GM18511 (cell line): ENCODE results near the gene KRT36.

Source experiments
- ATAC-seq: cut with Tn5 transposase; IDR thresholded peaks from one replicate; pipeline ENCODE4 v1.9.1; 2021; ENCODE audit warnings: mild to moderate bottlenecking, moderate library complexity; ENCODE audit not compliant: unreplicated experiment

Gene KRT36

DNA sequence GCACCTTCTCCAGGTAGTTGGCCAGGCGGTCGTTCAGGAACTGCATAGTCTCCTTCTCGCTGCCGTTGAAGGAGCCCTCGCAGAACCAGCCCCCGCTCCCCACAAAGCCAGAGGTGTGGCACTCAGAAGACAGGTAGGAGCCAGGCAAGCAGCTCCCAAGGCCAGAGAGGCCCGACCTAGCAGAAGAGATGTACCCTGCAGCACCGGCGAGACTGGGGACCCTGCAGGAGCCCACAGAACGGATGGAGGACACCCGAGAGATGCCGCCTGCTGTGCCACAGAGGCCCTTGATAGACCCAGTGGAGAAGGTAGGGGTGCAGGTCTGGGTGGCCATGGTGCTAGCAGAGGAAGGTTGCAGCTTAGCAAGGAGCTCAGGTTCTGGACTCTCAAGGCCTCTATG, at the start of gene KRT36:
Gene KRT36, minus strand, starts transcription at position 380 of the 400 bp plus-strand sequence. Its CDS starts 46 bp downstream, at position 334.
- no peak for ATAC-seq

DNA sequence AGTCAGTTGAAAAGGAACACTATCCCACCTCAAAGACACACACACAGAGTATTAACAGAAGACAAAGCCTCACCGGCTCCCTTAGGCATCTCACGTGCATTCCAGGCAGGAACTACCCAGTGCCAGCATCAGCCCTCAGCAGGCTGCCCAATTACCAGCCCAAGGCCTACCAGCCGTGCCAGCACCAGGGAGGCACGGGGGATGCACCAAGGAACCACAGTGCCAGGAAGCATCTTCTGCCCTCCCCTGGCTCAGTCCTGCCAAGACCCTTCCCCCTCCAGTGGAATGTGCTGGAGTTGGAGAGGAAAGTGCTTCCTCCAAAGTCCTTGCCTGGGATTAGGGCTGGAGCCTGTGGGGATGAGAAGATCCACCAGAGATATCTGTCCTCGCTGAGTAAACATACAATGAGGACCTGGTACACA, 49.4 kb upstream of the KRT36 start:
- ATAC-seq: no peak

DNA sequence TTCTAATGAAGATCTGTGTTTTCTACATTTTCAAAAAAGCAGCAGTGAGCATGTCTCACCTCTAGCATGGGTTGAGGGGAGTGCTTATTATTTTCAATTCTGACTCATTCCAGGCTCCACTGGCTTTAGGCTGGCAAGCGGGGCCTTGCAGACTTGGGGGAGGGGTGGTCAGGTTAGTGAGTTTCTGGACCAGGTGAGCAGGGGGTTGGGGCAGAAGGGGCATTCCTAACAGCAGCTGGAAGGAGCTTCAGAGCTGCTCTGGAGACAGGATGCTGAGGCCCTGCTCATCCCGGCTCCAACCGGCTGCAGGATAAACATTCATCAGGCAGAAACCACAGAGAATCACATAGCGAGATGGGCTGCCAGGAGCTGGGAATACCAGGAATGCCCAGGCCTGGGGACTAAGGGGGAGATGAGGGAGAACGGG, 48.9 kb upstream of the KRT36 start:
- no peak for ATAC-seq

DNA sequence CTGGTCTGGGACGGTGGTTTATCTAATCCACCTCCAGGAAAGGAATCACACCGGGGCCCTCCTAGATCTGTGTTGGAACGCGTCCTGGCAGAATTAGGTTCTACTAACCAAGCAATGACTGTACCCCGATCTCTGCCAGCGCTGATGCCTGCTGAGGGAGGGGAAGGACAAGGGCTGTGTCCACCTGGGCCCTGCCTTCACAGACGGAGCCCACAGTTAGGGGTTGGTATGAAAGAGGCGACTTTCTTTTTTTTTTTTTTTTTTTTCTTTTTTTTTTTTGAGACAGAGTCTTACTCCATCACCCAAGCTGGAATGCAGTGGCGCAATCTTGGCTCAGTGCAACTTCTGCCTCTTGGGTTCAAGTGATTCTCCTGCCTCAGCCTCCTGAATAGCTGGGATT, 48.3 kb upstream of the KRT36 start:
- no peak for ATAC-seq

DNA sequence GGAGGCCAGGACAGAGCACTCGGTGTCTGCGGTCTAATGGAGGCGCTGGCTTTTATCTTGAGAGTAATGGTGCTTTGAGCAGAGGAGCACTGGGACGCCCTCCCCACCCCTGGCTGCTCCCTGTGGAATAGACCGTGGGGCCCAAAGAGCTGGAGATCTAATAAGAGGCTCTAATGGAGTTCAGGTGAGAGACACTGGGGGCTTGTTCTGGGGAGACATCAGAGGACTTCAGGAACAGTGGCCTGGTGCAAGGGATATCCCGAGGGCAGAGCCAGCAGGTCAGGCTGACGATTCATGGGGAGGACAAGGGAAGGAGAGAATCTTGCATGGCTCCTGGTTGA, 47.9 kb upstream of the KRT36 start:
- ATAC-seq: no peak

DNA sequence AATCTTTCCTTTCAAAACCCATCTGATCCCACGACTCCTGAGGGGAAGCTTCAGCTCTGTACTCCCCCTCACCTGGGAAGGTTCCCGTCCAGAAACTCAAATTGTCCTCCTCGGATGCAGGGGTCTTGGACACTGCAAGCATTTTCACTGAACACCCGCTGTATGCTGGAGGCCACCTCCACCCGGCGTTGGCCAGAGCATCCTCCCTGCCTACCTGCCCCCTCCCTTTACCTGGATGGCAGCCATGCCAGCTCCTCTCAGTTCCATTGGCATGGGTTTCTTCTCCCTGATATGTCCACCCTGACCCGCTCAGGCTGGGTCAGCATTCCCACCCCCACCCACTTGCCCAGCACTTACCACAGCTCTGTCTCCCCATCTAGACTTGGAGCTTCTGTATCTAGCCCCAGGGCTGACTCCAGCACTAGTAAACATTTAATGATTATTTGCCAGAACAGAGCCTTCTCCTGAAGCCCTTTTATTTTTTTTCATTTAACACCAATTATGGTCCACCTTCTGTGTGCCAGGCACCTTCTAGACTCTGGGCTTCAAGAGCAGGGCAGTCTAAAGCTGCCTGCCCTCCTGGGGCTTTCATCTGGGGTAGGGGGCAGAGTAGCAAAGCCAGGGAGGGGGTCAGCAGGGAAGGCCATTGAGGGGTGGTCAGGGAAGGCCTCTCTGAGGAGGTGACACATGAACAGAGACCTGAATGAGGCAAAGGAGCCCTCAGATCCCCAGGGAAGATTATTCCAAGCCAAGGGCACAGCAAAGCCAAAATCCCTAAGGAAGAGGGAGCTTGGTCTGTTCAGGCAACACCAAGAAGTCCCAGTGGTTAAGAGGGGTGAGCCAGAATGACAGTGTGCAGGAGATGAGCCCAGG, 47.3 kb upstream of the KRT36 start:
- no peak for ATAC-seq

DNA sequence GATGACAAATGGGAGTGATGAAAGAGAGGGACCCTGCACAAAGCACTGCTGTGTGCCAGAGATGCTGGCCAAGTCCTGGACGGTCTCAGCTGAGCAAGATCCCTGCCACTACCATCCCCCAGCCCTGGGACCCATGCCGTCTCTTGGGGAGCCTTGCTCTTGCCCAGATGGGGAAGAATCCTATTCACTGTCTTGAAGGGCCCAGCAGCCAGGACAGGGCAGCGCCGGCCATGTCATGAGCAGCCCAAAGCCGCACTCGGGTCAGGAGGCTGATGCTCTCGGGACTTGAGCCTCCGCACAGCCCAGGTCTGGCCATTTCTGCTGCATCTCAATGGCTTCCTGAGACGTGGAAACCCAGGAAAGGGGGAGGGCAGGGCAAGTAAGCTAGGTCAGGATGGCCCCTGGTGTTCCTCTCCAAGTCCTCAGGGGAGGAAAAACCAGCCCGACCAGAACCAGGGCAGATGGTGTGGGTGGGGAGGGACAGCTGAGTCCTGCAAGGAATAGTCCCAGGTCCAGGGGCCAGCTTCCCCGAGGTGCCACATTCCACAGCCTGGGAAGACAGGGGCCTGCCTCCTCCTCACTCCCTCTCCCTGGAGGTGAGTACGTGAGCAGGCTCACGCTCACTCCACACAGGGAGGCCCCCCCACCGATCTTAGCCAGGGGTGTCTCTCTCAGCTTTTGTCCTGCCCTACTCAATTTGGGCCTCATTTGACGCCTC, 46.2 kb upstream of the KRT36 start:
- ATAC-seq: no peak

DNA sequence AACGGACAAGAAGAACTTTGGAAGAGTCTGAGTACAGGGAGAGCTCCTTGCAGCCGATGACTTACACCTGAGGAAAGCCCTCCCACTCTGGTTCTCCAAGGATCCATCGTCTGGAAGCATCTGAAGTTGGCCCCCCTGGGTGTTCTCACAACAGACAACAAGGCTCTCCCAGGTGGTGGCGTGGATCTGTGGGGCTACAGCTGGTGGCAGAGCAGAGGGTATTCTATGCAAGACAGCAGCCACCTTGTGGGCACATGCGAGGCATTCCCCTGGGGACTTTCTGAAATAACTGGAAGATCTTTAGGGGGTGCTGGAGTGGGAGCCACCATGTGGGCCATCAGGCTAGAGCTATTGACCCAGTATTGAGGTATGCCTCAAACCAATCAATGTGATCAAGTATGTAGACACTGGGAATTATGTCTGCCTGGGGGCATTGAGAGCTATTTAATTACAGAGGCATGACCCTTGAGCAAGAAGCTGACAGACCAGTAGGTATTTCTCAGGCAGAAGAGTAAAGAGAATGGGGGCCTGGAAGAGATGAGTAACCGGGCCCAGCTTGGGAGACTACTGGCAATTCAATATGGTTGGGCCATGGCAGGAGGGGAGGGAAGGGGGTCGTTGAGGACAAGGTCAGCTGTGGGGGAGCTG, 45.3 kb upstream of the KRT36 start:
- ATAC-seq: no peak

DNA sequence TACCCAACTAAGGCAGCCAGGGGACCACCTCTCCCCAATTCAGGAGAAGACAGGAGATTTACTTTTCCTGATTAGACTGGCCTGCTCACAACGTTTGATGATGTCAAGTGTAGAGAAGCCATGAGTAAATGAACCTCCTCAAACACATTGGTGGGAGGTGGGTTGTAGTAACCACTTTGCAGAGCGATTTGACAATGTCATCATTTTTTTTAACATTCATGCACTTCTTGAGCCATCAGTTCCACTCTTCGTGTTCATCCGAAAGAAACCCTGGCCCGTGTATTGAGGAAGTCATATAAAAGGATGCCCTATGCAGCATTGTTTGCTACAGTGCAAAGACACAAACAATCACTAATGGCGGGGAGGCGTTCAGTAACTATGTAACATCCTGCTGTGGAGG, 43.9 kb upstream of the KRT36 start:
- ATAC-seq: no peak

DNA sequence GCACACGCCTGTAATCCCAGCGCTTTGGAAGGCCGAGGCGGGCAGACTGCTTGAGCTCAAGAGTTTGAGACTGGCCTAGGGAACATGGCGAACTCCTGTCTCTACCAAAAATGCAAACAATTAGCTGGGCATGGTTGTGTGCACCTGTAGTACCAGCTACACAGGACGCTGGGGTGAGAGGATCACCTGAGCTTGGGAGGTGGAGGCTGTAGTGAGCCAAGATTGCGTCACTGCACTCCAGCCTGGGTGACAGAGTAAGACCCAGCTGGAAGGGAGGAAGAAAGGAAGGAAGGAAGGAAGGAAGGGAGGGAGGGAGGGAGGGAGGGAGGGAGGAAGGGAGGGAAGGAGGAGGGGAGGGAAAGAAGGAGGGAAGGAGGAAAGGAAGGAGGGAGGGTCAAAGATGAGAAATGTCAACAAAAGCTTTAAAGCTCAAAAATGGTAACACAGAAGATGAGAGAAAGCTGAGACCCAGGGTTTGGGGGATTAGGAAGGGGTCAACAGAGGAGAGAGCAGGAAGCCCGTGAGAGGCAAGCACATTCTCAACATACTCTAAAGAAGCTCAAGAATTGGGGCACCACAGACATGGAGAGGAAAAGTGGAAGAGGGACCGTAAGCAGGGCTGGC, 43.3 kb upstream of the KRT36 start:
- ATAC-seq: no peak

DNA sequence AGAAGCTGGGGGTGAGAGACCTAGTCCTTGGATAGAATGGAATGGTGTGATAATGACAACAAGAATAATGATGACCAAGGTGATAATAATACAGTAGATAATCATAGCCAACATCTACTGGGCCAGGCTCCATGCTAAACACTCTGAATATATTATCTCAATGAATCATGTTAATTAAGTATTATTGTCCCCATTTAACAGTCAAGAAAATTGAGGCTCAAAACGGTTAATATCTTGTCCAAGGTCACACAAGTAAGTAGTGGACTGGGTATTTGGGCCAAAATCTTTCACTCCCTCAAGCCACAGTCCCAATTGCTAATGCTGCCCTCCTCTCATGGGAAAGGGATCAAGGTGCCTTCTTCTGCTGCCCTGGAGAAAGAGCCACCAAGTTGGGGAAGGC, 42.3 kb upstream of the KRT36 start:
- no peak for ATAC-seq

DNA sequence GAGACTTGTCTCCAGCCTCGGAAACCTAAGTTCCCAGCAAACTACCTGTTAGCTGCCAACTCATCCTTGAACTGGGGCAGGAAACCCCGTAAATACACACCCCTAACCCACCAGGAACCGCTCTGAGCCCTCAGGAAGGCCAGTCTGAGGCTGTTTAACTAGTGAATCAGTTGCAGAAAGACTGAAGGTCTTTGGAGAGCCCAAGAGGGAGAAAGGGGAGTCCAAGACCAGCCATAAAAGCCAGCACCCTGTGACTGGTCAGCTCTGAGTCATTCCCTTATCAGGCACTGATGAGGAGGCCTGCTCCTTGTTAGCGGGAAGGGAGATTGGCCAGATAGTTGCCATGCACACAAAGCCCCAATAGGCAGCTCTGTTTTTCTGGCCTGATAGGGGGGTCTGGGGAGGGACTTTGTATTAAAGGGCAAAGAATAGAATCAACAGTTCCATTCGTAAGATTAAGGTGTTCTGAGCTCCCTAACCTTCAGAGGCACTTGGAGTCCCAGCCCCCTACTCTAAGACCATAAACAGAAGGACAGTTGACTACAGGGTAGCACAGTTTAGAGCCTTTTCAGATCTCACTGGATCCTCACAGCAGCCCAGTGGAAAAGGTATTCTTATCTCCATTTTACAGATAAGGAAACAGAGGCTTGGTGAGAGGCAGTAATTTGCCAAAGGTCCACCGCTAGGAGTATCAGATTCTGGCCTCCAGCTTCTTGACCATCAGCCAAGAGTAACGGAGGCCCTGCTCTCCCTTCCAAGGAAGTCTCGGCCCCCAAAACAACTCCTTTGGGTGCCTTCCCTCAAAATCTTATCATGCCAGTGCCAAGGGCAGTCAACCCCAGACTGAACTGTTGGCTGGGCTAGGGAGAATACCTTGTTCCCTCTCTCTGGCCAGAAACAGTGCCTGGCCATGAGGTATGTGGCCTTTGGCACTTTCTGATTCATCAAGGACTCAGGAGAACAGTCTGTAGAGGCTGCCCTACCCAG, 40.6 kb upstream of the KRT36 start:
- ATAC-seq: no peak

DNA sequence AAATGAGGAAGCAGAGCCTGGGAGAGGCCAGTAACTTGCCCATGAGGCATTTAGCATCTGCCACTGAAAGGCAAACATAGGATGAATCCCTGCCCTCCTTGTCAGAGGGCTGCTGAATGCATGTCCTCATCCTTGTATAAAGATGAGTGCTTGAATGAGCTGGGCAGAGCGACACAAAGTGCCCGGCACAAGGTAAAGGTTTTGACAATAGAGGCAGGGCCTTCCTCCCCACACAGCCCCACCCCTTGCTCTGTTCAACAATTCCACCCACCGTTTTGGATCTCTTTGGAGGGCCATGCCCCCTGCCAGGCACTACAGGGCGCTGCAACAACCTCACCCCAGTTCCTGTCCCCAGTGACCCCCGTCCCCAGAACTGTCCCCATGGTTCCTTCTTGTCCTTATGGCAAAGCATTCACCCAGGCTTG, 39.8 kb upstream of the KRT36 start:
- ATAC-seq: no peak

DNA sequence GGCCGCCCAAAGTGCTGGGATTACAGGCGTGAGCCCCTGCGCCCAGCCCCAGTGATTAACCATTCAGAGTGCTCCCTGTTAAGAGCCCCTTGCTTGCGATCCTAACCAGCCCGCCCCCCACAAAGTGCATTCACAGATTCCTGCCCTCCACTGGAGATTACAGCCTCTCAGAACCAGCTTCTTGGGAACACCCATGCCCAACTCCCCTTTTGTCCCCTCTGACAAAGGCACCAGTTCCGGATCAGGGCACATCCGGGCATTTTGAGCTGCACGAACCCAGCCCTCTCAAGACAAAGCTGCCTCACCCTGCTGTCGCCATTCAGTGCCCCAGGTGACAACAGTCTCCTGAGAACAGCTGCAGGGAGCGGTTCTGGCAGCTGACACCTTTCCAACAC, 39.2 kb upstream of the KRT36 start:
- no peak for ATAC-seq

DNA sequence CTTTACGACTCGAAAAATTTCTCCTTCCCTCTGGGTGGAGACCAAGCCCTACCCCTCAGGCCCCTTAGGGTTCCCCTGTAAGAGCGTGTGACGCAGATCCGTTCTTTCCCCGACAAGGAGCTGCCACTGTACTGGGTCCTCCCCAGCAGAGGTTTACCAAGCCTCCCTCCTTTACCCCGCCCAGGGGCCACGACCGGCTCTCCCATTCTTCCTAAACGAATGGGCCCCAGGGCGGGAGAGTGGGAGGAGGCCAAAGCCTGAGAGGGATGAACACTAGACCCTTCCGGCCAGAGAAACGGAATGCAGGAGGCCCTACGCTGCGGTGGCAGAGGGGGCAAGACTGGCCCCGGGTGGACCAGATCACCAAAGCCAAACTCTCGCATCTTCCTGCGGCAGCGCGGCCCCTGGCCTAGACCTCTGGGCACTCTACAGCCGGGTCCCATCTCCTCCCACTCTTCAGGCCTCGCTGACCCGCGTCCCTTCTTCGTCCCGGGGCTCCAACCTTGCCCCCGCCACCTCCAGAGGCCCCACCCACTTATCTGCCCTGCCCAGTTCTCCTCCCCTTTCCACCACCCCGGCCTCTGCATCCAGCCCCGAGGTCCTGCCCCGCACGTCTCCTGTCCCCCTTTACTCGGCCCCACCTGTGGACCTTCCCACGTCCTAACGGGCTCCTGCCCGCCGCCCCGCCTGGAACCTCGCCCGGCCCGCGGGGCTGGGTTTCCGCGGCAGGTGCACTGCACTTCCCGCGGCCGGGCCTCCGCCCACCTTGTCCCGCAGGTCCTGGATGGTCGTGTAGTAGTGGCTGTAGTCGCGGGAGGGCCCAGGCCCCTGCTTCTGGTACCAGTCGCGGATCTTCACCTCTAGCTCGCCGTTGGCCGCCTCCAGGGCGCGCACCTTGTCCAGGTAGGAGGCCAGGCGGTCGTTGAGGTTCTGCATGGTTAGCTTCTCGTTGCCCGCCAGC, 37.6 kb upstream of the KRT36 start:
- no peak for ATAC-seq

DNA sequence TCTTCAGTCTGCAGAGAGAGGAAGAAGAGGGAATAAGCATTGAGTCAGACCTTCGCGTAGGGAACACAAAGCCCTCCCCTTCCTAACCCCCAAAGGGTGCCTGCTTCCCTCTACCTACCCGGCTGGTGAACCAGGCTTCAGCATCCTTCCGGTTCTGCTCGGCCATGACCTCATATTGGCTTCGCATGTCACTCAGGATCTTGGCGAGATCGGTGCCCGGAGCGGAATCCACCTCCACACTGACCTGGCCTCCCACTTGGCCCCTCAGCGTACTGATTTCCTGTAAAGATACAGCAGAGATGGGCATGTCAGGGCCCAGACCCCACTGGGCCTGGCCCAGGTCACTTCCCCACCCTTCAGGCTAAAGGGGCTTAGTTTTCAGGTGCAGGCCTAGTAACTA, 34.6 kb upstream of the KRT36 start:
- ATAC-seq: no peak

DNA sequence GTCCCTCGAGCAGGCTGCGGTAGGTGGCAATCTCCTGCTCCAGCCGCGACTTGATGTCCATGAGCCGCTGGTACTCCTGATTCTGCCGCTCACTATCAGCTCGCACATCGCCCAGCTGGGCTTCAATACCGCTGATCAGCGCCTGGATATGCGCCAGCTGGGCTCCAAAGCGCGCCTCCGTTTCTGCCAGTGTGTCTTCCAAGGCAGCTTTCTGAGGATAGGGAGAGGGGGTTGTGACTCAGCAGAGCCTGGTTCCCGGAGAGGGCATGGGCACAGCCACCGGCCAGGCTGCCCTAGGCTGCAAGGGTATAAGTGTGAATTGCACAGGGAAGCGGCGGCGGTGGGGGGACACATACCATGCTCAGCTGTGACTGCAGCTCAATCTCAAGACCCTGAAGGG, 34.1 kb upstream of the KRT36 start:
- ATAC-seq: no peak

DNA sequence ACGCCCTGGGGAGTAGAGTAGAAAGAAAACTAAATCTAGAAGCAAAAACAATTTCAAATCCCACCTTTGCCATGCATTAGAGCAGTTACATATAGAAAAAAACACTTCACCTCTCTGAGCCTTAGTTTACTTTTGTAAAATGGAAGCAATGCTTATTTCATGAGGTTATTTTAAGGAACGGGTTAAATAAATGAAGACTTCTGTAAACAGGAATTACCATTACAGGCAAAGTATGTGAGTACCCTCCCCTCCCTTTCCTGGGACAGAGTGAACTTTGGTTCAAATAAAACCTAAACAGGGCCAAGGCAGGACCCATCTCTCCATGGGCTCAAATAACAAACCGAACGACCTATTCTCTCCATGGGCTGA, 33.5 kb upstream of the KRT36 start:
- no peak for ATAC-seq
